ENCODE data around the gene MAPT.

Gene MAPT

DNA sequence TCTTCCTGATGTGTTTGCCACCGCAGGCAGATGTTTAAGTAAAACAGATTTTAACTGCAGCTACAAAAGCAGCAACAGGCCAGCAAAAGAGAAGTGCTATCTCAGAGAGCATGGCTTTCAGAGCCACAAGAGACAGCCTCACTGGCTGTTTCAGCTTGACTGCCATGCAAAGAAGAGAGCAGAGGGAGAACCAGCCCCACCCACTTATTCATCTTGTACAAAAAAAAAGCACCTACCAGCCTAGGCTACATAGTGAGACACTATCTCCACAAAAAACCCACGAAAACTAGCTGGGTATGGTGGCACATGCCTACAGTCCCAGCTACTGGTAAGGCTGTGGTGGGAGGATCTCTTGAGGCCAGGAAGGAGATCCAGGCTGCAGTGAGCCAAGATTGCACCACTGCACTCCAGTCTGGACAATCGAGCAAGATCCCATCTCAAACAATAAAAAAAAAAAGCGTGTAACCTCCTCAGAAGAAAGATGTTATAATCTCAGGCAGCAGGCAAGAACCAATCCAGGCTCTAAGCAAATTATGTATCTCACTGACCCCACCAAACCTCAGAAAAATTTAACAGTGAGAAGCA, 134.7 kb downstream of the MAPT start:
- no peak for DNase-seq (ENCODE audit: low read depth)

DNA sequence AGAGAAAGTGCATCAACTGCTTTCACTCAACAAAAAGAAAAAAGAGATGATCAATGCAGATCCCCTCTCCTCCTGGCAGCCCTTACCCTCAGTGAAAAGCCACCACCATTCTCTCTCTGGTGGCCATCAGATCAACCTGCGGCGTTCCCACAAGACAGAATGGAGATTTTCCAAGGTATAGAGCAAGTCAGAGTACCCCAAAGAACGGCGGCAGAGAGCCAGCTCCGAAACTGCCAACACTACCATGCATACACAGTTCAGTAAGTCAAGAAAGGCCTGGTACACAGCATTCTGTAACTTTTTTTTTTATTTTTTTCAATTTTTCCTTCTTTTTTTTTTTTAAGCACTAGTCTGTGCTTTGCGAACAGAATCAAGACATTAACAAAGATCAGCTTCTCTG, 135.3 kb downstream of the MAPT start:
- DNase-seq (ENCODE audit: low read depth), result no peak

DNA sequence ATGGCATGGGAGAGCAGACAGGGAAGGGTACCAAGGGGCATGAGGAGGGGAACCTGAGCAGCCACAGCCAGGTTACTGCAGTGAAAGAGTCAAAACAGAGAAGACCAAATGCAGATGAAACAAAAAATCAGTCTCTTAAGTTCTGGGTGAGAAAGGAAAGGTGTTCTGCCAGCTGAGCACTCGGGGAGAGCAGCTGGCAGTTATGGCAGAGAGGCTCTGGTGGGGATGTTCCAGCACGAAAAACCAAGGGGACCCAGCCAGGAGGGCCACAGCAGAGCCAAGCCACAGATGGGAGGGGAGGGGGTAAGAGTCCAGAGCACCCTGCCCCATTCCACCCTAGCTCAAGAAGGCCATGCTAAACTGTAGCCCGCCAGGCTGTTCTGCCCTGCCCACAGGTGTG, 136.4 kb downstream of the MAPT start:
- no peak for DNase-seq (ENCODE audit: low read depth)

- no peak for DNase-seq (ENCODE audit: low read depth)
Observed at GRCh38 chr17:46031440-46031839, 137.1 kb downstream of the MAPT start.

DNA sequence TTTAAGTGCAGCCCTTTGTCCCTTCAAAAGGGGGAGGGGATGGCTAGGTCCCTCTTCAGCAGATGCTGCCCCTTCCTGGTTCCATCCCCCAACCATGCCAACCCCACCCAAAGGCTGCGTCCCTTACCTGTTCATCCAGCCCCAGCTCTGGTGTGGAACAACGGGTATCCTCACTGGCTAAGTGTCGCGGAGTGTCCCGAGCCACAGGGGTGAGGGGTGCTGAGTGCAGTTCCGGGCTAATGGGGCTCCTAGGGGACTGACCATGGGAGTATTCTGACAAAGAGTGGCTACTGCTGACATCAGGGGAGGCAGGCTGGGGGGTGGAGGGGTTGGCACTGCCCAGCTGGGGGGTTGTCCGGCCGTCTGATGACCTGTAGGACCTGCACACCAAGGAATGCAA, 137.6 kb downstream of the MAPT start:
- DNase-seq (ENCODE audit: low read depth), result no peak

- DNase-seq (ENCODE audit: low read depth), result no peak
Observed at GRCh38 chr17:46032909-46033308, 138.6 kb downstream of the MAPT start.

GRCh38 chr17:46033392-46033791, 139.0 kb downstream of the MAPT start:
- DNase-seq (ENCODE audit: low read depth), result no peak

- no peak for DNase-seq (ENCODE audit: low read depth)
Observed at GRCh38 chr17:46035112-46035818, 140.9 kb downstream of the MAPT start.

- no peak for DNase-seq (ENCODE audit: low read depth)
Observed at GRCh38 chr17:46036491-46036890, 142.1 kb downstream of the MAPT start.

DNA sequence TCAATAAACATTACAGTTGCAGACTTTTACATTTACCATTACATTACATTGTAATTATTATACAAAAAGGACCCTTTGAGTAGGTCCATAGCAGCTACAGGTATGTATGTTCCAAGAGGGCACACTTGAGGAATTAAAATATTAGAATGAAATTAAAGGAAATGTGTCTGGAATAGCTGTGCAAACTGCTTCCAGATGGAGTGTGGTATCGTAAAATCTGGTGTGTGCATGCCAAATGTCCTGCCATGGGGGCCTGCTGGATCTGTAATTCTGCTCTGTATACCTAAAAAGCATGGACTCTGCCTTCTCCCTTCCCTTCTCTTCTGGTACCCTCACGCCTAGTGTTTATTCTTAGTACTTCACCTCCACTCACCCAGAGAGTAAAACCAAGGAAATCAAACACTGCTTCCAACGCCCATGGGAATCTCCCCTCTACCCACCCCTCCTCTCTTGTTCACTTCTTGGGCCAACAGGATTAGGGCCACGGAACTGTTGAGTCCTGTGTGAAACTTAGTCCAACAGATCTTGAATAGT, 143.4 kb downstream of the MAPT start:
- DNase-seq (ENCODE audit: low read depth), result no peak

DNA sequence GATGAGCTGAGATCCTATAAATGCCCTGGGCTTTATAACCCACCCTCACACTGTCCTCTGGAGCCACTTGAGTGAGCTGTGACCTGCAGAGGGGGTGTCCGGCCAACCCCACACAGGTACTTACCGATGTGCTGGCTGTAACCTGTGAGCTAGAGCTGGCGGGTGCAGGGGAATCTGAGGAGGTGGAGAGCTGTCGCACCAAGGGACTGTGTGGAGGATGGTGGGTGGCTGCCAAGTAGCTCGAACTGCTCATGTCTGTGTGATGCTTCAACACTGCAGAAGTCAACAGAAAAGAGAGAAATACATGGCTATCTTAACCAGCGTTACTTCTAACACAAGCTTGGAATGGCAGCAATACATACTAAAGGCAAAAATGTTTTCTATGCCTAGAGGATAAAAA, 144.1 kb downstream of the MAPT start:
- no peak for DNase-seq (ENCODE audit: low read depth)

- no peak for DNase-seq (ENCODE audit: low read depth)
Observed at GRCh38 chr17:46038937-46039336, 144.6 kb downstream of the MAPT start.

DNA sequence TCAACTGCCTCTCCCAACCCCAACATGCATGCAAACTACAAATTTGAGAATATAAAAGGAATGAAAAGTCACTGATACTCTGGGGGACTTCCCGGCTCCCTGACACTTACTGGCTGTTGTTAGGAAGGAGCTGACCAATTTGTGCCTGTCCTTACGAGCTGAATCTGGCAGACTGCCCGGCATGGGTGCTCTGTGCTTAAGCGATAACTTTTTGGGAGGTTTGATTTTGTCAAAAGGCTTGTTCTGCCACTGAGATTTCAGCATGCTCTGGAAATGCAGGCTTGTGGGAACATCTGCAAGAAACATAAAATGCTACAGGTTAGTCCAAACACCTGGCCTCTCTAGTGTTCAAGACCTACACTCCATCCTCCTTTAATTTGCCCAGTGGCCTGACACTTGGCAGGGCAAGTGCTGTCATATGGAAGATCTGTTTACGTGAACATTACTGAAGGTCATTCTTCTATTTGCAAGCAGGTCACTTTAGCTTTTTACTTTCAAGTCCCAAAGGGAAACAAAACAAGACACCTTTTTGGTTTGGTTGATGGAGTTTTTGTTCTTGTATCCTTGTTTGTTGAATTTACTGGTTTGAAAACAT, 145.3 kb downstream of the MAPT start:
- DNase-seq (ENCODE audit: low read depth), result no peak

GRCh38 chr17:46042246-46042645, 147.9 kb downstream of the MAPT start:
- DNase-seq (ENCODE audit: low read depth), result no peak

DNA sequence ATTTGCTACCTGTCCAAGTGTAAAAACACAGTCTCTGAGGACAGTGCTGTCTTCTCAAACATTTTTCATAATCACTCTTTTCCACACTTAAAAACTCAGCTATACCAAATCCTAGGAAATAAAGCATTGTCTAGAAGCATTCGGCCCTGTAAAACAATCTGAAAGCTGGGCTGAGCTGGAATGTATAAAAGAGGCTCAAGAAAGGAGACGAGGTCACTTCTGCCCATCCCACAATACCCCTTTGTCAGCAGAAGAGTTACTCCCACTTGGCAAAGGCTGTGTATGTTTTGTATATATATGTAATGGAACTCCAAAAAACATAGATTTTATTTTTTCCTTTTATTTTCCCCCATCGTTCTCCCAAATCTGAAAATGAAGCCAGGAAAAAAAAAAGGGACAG, 148.6 kb downstream of the MAPT start:
- no peak for DNase-seq (ENCODE audit: low read depth)

GRCh38 chr17:46043606-46044005, 149.3 kb downstream of the MAPT start:
- DNase-seq (ENCODE audit: low read depth), result no peak

DNA sequence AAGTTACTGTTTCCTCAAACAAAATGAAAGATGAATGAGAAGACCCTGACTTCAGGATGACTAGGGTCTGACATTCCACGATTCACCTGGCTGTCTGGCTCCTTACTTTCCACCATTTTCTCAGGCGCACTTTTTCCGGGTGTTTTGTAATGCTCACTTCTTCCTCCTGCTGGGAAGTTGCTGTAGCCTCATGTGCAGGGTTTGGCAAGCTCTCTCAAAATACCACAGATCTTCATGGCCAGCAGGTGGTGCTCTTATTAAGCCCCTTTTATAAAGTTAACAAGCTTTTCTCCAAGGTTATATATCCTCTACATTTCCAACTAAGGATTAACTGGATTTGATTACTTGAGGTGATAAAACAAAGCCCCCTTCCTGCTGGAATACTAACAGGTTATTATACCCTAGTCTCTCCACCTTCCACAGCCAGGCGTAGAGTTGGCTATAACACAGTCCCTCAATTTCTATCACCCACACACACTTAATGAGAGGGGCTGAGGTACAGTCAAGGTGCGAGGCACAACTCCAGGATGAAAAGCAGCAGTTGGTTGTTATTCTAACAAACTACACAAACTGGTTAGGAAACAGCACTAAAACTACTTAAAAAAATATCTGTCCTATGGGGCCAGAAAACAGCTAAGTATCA, 150.1 kb downstream of the MAPT start:
- DNase-seq (ENCODE audit: low read depth), result peak; percentile 39

- DNase-seq (ENCODE audit: low read depth), result no peak
Observed at GRCh38 chr17:46044989-46045388, 150.6 kb downstream of the MAPT start.

DNA sequence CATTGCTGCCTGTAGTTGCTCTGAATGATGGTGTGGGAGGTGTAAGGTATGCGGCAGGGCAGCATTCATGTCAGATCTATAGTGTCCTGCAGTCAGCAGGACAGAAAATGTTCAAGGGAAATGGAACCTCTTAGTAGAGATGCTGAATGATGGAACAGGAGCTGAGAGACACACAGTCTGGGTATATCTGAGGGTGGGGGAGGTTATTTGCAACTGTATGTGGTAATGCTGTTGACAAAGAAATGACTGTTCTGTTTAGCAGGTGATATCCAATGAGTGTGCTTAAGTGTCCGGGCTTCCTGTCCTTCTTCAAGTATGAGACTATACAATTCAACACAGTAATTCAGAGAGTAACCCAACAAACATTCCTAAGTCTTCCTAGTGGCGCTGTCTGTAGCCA, 151.3 kb downstream of the MAPT start:
- DNase-seq (ENCODE audit: low read depth), result no peak

GRCh38 chr17:46046957-46047356, 152.6 kb downstream of the MAPT start:
- no peak for DNase-seq (ENCODE audit: low read depth)

GRCh38 chr17:46047398-46047797, 153.0 kb downstream of the MAPT start:
- no peak for DNase-seq (ENCODE audit: low read depth)

DNA sequence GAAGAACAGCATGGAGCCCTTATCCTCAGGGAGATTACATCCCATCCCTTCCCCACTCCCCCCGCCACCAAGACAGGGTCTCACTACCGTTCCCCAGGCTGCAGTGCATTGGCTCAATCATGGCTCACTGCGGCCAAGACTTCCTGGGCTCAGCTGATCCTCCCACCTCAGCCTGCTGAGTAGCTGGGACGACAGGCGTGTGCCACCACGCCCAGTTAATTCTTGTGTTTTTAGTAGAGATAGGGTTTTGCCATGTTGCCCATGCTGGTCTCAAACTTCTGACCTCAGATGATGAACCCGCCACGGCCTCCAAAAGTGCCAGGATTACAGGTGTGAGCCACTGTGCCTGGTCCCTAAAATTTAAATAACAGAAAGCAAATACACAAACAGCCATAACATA, 153.5 kb downstream of the MAPT start:
- no peak for DNase-seq (ENCODE audit: low read depth)

DNA sequence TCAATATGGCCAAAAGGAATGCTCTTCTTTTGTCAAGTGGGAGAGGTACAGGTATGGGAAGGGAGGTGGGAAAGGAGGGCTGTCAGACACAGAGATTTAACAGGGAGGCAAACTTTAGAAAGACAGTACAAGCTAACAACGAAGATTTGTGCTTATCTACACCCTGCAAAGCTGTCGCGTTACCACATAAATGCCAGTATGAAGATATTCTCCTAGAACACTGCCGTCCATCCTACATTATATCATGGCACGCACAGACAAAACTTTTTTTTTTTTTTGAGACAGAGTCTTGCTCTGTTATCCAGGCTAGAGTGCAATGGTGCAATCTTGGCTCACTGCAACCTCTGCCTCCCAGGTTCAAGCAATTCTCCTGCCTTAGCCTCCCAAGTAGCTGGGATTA, 155.3 kb downstream of the MAPT start:
- DNase-seq (ENCODE audit: low read depth), result no peak

Measured in T follicular helper cell (primary cell).